Effector memory CD4-positive, alpha-beta T cell (primary cell): ENCODE results near the gene CXCL14.

Experiments used
- DNase-seq, 3 donors: peaks; one replicate each; pipeline ENCODE4 v3.0.0-alpha.2; 2020
- H3K27ac ChIP-seq: 2 replicates; pipeline ENCODE4 v1.7.0; 2013; ENCODE audit warnings: mild to moderate bottlenecking, low read length, moderate library complexity; ENCODE audit not compliant: insufficient read depth, poor library complexity, severe bottlenecking
- H3K27me3 ChIP-seq: replicated peaks from 2 replicates; pipeline ENCODE4 v1.7.0; 2013; ENCODE audit warnings: mild to moderate bottlenecking, low read length; ENCODE audit not compliant: insufficient read depth, control insufficient read depth, poor library complexity, severe bottlenecking
- H3K36me3 ChIP-seq: 2 replicates; pipeline ENCODE4 v1.7.0; 2013; ENCODE audit warnings: mild to moderate bottlenecking, low read length, moderate library complexity; ENCODE audit not compliant: control insufficient read depth, insufficient read depth
- H3K4me1 ChIP-seq: 2 replicates; pipeline ENCODE4 v1.7.0; 2013; ENCODE audit warnings: low read length, mild to moderate bottlenecking; ENCODE audit not compliant: control insufficient read depth, insufficient read depth, poor library complexity, severe bottlenecking
- H3K4me3 ChIP-seq: 2 replicates; pipeline ENCODE4 v1.7.0; 2013; ENCODE audit warnings: low read length, low read depth, mild to moderate bottlenecking; ENCODE audit not compliant: insufficient read depth, poor library complexity, severe bottlenecking
- H3K9me3 ChIP-seq: 2 replicates; pipeline ENCODE4 v1.7.0; 2013; ENCODE audit warnings: mild to moderate bottlenecking, low read length, moderate library complexity; ENCODE audit not compliant: control insufficient read depth
- total RNA-seq, 3 donors: gene quantifications; one replicate each; lab custom pipeline; 2026; lab: John Stamatoyannopoulos, UW

CXCL14 gene, protein sequence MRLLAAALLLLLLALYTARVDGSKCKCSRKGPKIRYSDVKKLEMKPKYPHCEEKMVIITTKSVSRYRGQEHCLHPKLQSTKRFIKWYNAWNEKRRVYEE
- 0 reads per million in 3 donors for total RNA-seq

GRCh38 chr5:135578685-135579341, at the start of gene CXCL14:
Gene CXCL14 (minus strand): TSS chr5:135578991. CDS start chr5:135578778, 213 bp downstream.
- H3K4me1 ChIP-seq = no peaks in the 10 kb centered on the region
- no peaks in the 10 kb centered on the region for H3K9me3 ChIP-seq
- no peak for DNase-seq
- no peak within 1 kb of the TSS for H3K4me3 ChIP-seq
- H3K27me3 ChIP-seq = peaks cover 8% of the 10 kb centered on the region
- no peak within 1 kb of the TSS for H3K27ac ChIP-seq
- no peaks in the 10 kb centered on the region for H3K36me3 ChIP-seq

- Histone ChIP-seq H3K27ac (no peak overlapping the region), H3K36me3 (no peaks in the 10 kb centered on the region), H3K9me3 (no peaks in the 10 kb centered on the region), H3K27me3 (no peaks in the 10 kb centered on the region), H3K4me3 (no peak overlapping the region), H3K4me1 (no peaks in the 10 kb centered on the region)
- no peak for DNase-seq
Measured at GRCh38 chr5:135626636-135627035, 47.8 kb upstream of the CXCL14 start.

GRCh38 chr5:135625961-135626360, 47.2 kb upstream of the CXCL14 start:
- H3K4me1 ChIP-seq = no peaks in the 10 kb centered on the region
- no peaks in the 10 kb centered on the region for H3K36me3 ChIP-seq
- no peak overlapping the region for H3K4me3 ChIP-seq
- no peak overlapping the region for H3K27ac ChIP-seq
- no peaks in the 10 kb centered on the region for H3K9me3 ChIP-seq
- DNase-seq = no peak
- H3K27me3 ChIP-seq = no peaks in the 10 kb centered on the region

DNA sequence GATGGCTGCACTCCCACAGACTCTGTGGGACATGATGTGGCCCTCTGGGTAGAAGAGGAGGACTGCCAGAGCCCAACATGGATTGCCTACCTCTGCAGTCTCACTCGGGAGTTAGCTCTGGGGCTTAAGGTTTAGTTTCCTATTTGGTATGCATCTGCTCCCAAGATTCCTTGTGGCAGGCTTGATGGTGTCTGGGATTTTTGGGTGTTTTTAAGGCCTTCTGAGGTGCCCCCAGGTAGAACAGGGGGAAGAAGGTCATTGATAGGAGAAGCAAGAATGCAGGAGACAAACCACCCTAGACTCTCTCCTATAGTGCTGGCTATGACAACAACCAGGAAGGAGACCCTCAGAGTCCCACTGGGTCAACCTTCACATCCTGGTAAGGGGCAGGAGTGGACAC, 46.7 kb upstream of the CXCL14 start:
- H3K9me3 ChIP-seq = no peaks in the 10 kb centered on the region
- no peak for DNase-seq
- H3K27ac ChIP-seq = no peak overlapping the region
- H3K36me3 ChIP-seq = no peaks in the 10 kb centered on the region
- no peaks in the 10 kb centered on the region for H3K27me3 ChIP-seq
- H3K4me3 ChIP-seq = no peak overlapping the region
- no peaks in the 10 kb centered on the region for H3K4me1 ChIP-seq

GRCh38 chr5:135625061-135625460, 46.3 kb upstream of the CXCL14 start:
- Histone ChIP-seq H3K4me1 (no peaks in the 10 kb centered on the region), H3K36me3 (no peaks in the 10 kb centered on the region), H3K27me3 (no peaks in the 10 kb centered on the region), H3K4me3 (no peak overlapping the region), H3K27ac (no peak overlapping the region), H3K9me3 (no peaks in the 10 kb centered on the region)
- no peak for DNase-seq

DNA sequence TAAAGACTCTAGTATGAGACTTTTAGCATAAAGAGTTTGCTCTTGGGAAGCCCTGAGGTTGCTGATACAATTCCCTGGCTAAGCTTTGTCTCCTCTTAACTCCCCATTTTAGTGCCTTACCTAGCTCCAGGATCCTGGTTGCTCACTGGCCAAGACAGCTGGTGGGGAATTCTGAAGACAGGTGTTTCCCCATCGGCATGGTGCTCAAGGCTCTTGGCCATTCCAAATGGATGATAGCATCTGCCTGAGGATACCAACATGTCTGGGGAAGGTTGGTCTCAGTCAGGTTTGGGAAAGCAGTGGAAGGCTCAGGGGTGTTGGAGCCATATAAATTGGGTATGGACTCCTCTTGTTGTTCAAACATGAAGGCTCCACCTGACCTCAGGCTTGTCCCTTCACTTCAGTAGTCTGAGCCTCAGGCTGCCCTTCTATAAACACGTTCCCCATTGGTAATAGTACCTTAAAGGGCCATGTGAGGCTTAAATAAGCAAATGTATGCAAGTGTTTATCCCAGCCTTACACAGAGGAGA, 44.5 kb upstream of the CXCL14 start:
- Histone ChIP-seq H3K36me3 (no peaks in the 10 kb centered on the region), H3K9me3 (peaks cover 4% of the 10 kb centered on the region), H3K4me1 (no peaks in the 10 kb centered on the region), H3K27ac (no peak overlapping the region), H3K4me3 (no peak overlapping the region), H3K27me3 (no peaks in the 10 kb centered on the region)
- no peak for DNase-seq

DNA sequence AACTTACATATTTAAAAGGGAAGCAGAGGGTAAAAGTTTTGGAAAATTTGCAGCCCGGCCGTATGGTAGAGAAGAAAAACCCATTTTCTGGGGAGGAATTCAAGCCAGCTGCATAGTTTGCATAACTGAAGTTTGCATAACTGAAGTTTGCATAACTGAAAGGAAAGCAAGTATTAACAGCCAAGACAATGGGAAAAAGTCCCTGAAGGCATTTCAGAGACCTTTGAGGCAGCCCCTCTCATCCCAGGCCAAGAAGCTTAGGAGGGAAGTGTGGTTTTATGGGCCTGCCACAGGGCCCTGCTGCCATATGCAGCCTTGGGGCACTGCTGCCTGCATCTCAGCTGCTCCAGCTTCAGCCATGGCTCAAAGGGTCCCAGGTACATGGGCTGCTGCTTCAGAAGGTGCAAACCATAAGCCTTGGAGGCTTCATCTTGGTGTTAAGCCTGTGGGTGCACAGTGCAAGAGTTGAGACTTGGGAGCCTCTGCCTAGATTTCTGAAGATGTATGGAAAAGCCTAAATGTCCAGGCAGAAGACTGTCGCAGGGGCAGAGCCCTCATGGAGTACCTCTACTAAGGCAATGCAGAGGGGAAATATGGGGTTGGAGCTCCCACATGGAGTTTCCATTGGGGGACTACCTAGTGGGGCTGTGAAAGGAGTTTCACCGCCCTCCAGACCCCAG, 36.9 kb upstream of the CXCL14 start:
- no peak overlapping the region for H3K4me3 ChIP-seq
- H3K9me3 ChIP-seq = peaks cover 4% of the 10 kb centered on the region
- no peak overlapping the region for H3K27ac ChIP-seq
- no peaks in the 10 kb centered on the region for H3K36me3 ChIP-seq
- no peak for DNase-seq
- H3K27me3 ChIP-seq = no peaks in the 10 kb centered on the region
- H3K4me1 ChIP-seq = no peaks in the 10 kb centered on the region

GRCh38 chr5:135615171-135615570, 36.4 kb upstream of the CXCL14 start:
- no peak for DNase-seq
- no peaks in the 10 kb centered on the region for H3K4me1 ChIP-seq
- H3K4me3 ChIP-seq = no peak overlapping the region
- peaks cover 4% of the 10 kb centered on the region for H3K9me3 ChIP-seq
- no peaks in the 10 kb centered on the region for H3K36me3 ChIP-seq
- no peaks in the 10 kb centered on the region for H3K27me3 ChIP-seq
- H3K27ac ChIP-seq = no peak overlapping the region

DNA sequence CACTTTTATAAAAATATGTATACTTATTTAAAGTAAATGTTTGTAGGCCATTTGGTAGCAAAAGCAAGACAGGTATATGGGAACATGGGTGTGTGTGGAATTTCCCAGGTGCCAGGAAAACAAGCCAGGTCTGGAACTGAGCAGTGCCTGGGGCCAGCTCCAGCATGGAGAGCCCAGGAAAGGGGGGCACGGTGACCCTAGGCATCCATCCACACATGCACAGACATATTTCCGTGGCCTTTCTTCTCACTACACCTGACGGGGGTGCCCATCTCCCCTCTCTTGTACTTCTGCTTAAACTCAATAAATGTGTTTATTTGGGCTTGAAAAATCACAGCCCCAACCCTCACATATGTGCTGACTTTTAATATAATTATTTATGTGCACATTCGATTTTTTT, 31.2 kb upstream of the CXCL14 start:
- Histone ChIP-seq H3K9me3 (no peaks in the 10 kb centered on the region), H3K4me1 (no peaks in the 10 kb centered on the region), H3K4me3 (no peak overlapping the region), H3K36me3 (no peaks in the 10 kb centered on the region), H3K27ac (no peak overlapping the region), H3K27me3 (no peaks in the 10 kb centered on the region)
- DNase-seq = no peak

DNA sequence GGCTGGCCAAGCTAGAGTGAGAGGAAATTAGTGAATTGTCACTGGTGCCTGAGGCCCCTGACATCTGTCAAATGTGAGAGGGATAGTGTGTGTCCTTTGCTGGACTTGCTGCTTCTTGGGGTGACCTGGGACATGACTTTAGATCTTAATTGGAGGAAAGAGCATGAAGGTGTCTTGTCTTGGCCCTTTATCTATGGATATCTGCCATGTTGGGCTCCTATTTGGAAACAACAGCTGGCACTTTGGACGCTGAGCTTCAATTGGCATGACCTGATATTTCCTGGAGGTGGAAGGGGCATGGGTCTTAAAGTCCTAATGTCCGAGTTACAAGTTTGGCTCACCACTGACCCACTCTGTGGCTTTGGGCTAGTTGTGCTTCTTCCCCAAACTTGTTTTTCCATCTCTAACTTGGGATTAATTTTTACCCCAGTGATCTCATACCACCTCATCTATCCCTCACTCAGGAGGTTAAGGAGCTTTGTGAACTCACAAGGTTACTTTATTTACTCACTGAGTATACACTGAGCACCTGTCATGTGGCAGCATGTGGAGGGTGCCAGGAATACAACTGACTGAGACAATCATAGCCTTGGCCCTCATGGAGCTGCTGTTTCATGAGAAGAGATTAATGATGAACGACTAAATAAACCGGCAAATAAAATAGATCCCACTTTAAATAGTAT, 30.1 kb upstream of the CXCL14 start:
- Histone ChIP-seq H3K27ac (no peak overlapping the region), H3K36me3 (no peaks in the 10 kb centered on the region), H3K4me3 (no peak overlapping the region), H3K4me1 (no peaks in the 10 kb centered on the region), H3K9me3 (no peaks in the 10 kb centered on the region), H3K27me3 (no peaks in the 10 kb centered on the region)
- no peak for DNase-seq
